LoVo (cell line): ENCODE data around the gene ENOX1.

Source experiments
- DNase-seq: peaks from one replicate; pipeline ENCODE4 v3.0.0-alpha.2; 2016; ENCODE audit warnings: low spot score

ENOX1 gene

DNA sequence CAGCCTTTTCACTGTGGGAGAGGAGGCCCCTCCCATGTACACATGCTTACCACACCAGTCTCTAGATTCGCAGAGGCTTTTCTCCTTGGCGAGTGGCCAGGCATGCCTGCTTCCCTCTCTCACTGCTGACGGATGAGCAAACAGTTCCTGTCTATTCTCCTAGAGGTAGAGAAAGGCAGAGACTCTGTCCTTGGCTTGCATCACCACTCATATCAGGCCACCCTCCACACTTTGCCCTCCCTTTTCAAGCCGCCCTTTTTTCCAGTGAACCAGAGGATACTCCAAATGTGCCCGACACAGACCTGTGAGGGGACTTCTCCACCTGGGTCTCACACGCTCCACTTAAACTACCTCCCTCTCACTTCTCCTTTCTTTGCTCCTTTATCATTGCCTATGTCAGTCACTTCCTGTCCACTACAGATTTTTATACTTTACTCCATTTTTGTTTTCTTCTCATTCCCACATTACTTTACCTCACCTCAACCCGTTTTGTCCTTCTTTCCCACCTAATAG is 478.8 kb downstream of the ENOX1 start:
- no peak for DNase-seq

DNA sequence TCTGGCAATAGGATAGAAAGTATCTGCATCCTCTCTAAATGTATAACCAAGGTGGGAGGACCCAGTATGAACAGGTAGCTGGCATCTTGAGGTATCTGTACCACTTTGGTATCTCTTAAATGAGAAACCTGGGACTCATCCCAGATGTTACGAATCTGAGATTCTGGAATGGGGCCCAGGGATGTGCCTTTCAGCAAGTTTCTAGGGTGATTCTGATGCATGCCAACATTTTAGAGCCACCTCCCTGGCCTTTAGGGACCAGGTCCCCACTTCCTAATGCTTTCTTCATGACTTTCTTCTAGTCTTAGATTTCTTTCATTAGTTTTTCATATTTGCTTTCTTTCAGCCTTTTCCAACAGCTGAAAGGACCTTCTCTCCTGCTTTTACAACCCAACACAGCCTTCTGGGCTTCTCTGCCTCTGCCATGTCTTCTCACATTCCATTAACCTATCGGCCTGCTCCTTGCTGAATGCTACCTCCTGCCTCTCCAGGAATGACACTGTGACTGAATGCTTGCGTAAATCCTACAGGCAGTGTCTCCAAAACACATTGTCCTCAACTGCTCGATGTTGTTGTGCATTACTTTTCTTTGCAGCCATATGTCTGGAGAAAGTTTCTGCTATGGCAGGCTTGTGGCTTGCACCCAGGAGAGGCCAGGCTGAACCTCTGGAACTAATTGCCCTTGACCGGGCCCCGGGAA is 479.4 kb downstream of the ENOX1 start:
- no peak for DNase-seq

DNA sequence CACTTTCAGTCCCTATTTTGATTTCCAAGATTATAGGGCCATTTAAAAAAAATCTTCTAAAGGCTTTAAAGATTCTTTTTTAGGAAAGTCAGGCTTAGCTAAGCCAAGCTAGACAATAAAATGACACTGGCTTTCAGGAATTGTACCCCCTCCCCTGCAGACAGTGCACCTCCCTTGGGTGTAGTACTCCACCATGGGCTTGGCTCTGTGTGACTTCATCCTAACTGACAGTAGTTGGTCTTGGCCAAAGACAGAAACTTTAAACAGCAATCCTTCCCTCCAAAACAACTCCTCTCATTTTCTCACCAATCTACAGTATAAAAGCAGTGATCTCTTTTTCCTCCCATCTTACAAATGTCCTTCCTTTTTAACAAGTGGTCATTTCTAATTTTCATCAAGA is 480.4 kb downstream of the ENOX1 start:
- DNase-seq, result no peak

DNA sequence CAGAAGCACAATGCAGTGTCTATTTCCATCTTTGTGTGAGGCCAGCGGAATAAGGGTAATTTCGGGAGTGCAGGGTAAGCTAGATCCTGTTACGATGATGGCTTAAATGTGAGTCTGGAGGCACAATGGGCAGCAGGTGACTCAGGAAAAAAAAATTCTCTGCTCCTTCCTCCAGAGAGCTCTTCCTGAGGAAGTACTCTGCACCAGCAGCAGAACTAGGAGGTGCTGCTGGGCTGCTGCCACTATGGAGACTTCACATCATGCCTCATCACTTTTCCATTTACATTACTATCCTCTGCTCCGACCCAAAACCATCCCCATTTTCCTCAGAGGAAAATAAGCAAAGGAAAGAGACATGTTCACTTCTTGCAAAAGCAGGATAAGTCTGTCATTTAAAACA is 481.4 kb downstream of the ENOX1 start:
- DNase-seq, result no peak

DNA sequence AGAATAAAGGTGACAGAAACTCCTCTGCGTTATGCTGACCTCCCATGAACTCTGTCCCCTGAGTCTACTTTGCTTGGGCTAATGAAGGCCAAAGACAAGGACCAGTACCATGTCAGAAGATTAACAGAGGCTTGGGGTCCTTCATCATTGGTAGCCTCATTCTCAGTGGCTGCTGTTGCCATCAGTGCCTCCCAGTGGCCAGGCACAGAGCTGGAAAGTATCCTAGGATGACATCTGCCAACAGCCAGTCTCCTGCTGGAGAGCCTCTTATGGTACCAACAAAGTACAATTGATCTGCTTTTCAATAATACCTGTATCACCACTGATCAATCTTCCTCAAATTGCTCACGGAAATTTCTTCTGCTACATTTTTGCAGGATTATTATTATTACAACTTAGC is 481.8 kb downstream of the ENOX1 start:
- no peak for DNase-seq

GRCh38 chr13:43304449-43304848 is 482.3 kb downstream of the ENOX1 start:
- no peak for DNase-seq

DNA sequence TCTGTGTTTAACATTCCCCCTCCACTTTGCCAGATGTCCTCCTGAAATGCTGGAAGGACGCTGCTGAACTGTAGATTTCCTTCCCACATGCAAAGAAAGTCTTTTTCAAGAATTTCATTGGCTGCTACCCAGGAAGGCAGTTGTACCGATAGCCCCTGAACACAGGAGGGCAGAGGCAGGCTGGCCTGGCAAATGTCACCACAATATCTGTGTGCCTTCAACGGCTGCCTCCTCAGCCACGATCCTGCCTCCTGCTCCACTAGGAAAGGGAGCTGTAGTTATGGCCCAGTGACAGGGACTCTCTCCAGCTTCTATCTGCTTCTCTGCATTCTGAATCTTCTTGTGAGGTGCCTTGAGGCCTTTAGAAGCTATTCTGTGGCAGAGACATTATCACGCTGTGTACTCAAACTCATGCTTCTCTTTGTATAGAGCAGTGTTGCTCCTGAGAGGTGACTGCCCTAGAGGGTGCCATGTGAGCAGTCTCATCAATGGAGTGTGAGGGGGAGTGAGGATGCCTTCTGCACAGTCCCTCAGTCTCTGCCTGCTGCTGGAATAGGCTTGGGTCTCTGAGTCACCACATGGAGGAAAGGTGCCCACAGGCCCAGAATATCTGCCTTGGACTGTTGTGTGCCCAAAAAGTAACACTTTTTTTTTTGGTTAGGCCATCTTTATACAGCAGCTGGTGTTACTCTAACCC is 483.6 kb downstream of the ENOX1 start:
- DNase-seq, result no peak

- no peak for DNase-seq
Measured at GRCh38 chr13:43301346-43301969, 485.3 kb downstream of the ENOX1 start.

GRCh38 chr13:43300865-43301264 is 485.9 kb downstream of the ENOX1 start:
- no peak for DNase-seq

GRCh38 chr13:43299374-43299773 is 487.4 kb downstream of the ENOX1 start:
- no peak for DNase-seq

GRCh38 chr13:43298816-43299215 is 488.0 kb downstream of the ENOX1 start:
- no peak for DNase-seq

- no peak for DNase-seq
Measured at GRCh38 chr13:43297967-43298678, 488.6 kb downstream of the ENOX1 start.

DNA sequence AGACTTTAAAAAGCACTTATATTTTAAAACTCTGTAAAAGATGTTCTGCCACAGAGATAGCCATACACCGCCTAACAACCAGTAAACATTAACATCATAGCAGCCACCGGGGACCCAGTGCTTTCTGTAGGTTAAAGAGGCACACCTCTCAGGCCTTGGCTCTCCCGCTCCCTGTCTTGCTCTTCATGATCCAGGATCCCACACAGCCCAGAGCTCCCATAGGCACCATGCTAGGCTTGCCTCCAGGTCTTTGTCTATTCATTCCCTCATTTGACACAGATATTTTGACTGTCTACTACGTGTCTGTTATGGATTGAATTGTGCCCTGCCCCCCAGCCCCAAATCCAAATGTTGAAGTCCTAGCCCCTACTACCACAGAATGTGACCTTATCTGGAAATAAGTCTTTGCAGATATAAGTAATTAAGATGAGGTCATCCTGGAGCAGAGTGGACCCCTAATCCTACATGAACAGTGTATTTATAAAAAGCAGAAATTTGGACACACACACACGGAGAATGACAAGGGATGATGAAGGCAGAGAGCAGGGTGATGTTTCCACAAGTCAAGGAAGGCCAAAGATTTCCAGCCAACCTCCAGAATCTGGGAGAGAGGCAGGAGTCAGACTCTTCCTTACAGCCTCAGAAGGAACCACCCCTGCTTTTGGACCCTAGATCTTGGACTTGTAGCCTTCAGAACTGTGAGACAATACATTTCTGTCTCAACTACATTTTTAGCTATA is 490.8 kb downstream of the ENOX1 start:
- no peak for DNase-seq

GRCh38 chr13:43295321-43295720 is 491.5 kb downstream of the ENOX1 start:
- no peak for DNase-seq

- no peak for DNase-seq
Measured at GRCh38 chr13:43294412-43294811, 492.4 kb downstream of the ENOX1 start.

DNA sequence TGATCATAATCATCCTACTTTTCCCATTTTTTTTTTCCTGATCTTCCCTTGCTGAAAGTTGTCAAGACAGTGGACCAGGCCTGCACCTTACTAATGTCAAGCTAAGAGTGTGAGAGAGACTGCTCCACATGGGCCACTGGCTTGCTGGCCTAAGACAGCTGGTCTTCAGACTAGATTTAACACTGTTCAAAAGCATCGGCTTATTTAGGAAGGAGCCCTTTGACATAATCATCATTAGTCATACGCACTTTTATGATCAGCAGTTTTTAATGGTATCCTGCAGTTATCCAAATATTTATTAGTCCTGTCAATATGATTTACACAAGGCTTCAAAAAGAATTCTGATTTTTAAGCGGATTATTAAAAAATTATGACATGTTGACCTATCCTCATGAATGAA is 492.8 kb downstream of the ENOX1 start:
- no peak for DNase-seq

DNA sequence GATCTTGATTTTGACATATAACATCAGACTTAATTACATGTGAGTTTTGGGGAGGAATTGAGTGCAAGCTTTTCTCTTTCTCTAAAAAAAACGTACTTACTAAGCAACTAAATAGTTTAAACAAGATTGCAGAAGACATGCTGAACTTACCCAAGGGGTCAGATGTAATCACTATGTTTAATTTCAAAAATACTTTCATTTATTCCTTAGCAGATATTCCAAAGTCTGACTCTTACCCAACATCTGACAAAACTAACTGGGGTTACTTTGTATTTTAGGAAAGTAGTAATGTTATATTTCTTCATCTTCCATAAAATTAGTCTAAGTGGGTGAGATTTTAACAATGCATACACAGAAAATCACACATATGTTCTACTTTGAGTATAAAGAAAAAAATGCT is 493.2 kb downstream of the ENOX1 start:
- no peak for DNase-seq

- DNase-seq, result no peak
Measured at GRCh38 chr13:43293008-43293407, 493.8 kb downstream of the ENOX1 start.

- no peak for DNase-seq
Measured at GRCh38 chr13:43291287-43292060, 495.3 kb downstream of the ENOX1 start.

DNA sequence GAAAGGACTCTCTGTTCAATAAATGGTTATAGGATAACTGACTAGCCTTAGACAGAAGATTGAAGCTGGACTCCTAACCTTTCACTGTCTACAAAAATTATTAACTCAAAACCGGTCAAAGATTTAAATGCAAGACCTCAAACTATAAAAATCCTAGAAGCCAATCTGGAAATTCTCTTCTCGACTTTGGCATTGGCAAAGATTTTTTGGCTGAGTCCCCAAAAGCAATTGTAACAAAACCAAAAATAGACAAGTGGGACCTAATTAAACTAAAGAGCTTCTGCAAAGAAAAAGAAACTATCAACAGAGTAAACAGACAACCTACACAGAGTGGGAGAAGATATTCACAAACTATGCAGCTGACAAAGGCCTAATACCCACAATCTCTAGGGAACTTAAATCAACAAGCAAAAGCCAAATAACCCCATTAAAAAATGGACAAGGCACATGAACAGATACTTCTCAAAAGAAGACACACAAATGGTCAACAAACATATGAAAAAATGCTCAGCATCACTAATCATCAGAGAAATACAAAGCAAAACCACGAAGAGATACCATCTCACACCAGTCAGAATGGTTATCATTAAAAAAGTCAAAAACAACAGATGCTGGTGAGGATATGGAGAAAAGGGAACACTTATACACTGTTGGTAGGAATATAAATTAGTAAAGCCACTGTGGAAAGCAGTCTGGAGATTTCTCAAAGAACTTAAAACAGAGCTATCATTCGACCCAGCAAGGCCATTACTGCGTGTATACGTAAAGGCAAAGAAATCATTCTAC is 497.1 kb downstream of the ENOX1 start:
- no peak for DNase-seq
